Choroid plexus epithelial cell (primary cell): Measurements from ENCODE around the gene RNF130.

Source experiments
- DNase-seq: peaks from one replicate; pipeline ENCODE4 v3.0.0-alpha.2; 2010; ENCODE audit warnings: low read depth
- H3K4me3 ChIP-seq: 2 replicates; pipeline ENCODE4 v1.5.1; 2011; ENCODE audit warnings: low read depth, mild to moderate bottlenecking, control low read depth, low read length, moderate library complexity
- TF ChIP-seq, protein P1 (sequence below): conservative IDR thresholded peaks from 2 replicates; pipeline ENCODE4 v1.5.1; 2011; ENCODE audit warnings: low read depth, mild to moderate bottlenecking, control low read depth, inconsistent platforms, low read length, moderate library complexity

RNF130 gene

DNA sequence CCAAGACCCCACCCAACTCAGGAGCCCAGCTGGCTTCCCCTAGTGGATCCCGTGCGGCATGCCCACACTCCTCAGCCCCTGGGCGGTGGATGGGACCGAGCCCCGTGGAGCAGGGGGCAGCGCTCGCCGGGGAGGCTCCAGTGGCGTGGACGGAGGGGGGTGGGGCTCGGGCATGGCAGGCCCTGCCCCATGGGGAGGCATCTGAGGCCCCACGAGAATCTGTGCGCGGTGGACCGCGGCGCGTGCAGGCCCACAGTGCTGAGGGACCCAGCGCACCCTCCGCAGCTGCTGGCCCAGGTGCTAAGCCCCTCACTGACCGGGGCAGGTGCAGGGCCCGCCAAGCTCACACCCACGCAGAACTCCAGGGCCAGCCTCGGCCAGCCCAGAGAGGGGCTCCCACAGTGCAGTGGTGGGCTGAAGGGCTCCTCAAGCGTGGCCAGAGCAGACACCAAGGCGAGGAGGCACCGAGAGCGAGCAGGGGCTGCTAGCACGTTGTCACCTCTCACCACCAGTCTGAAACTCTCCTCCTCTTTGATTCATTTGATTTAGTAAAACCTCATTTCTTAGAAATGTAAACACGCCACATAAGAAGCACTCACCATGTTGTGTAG is 25.6 kb downstream of the RNF130 start:
- DNase-seq, result no peak
- H3K4me3 ChIP-seq, result no peak overlapping the region
- TF ChIP-seq, protein P1, sequence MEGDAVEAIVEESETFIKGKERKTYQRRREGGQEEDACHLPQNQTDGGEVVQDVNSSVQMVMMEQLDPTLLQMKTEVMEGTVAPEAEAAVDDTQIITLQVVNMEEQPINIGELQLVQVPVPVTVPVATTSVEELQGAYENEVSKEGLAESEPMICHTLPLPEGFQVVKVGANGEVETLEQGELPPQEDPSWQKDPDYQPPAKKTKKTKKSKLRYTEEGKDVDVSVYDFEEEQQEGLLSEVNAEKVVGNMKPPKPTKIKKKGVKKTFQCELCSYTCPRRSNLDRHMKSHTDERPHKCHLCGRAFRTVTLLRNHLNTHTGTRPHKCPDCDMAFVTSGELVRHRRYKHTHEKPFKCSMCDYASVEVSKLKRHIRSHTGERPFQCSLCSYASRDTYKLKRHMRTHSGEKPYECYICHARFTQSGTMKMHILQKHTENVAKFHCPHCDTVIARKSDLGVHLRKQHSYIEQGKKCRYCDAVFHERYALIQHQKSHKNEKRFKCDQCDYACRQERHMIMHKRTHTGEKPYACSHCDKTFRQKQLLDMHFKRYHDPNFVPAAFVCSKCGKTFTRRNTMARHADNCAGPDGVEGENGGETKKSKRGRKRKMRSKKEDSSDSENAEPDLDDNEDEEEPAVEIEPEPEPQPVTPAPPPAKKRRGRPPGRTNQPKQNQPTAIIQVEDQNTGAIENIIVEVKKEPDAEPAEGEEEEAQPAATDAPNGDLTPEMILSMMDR, result no peak

DNA sequence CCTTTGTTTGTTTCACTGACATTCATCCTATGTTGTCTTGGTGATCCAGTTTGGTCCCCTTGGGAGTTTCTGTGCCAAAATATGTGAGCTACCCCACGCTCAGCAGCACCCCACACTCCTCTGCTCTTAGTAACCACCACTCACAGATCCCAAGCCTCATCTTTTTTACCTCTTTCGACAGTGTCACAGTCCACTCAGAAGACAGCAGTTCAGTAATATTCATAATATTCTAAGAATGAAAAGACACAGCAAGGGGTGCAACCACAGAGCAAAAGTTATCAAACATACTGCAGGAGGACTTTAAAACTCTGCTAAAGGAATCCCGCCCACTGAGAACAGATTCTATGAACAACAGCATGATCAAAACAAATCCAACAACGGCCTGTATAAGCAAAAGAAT is 28.2 kb downstream of the RNF130 start:
- no peak overlapping the region for H3K4me3 ChIP-seq
- peak; percentile 93 for DNase-seq
- TF ChIP-seq, protein P1, result no peak

DNA sequence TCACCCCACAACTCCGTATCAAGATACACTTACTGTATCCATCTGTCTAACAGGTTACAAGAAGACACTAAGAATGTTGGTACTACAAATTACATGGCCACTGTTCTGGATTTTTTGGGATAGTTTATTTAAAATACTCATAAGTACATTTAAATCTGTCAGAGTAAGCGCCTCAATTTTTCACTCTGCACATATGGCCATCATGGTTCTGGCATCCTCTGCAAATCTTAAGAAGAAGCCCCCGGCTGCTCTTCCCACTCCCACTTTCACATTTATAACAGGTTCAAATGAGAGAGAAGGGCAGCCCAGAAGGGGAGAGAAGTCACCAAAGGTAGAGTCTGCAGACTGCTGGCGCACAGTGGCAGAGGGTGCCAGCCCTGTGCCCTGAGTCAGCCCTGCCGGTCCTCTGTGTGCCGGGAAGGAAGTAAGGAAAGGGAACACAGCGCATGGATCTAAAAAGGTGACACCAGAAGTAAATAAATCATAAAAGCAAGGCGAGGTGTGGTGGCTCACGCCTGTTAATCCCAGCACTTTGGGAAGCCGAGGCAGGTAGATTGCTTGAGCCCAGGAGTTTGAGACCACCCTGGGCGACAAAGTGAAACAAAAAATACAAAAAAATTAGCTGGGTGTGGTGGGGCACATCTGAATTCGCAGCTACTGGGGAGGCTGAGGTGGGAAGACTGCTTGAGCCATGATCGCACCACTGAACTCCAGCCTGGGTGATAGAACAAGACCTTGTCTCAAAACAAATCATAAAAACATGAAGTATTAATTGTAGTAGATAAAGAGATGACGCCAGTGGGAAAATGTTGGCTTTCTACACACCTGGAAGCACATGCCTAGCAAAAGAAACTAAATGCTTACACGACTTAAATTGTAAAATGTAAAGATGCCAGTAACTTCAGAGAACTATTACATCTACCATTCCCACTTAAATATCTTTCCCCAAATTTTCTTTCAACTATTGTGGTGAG is 30.0 kb downstream of the RNF130 start:
- DNase-seq, result no peak
- TF ChIP-seq, protein P1, result no peak
- no peak overlapping the region for H3K4me3 ChIP-seq

DNA sequence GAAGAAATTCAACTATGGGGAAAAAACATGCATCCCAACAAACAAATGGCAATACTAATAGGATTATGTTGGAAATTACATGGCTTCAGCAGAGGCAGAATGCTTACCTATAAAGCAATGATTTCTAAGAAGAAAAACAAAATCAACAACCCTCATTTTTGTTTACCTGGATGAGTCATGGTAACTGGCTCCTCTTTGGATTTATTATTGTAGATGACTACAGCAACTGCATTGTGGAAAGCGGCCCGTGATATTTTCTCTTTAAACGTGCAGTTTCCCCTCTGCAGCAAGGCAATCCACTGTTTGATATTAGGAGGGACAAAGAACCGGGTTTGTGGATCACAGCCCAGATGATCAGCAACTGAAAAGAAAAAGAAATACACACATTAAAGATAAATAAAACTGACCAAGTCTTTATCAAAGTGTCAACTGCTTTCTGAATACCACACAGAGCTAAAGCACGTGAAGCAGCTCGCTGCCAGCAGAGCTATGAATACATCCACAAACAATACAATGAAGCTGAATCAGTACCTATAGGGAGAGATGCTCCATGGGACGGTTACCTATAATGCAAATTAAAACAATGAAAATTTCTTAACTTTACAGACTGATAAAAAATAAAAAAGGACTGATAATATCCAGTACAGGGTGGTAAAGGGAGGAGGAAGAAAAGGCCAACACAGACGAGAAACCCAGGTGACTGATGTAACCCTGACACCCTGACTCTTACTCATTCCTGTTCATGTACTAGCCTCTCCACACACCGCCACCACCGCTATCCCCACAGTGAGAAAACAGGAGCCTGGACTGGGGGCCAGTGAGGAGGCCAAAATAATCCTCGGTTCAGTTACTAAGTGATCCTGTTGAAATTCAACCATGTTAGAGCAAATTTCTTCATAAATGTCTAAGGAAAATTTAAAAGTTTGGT is 31.0 kb downstream of the RNF130 start:
- no peak overlapping the region for H3K4me3 ChIP-seq
- DNase-seq, result peak; percentile 42
- TF ChIP-seq, protein P1, result no peak

DNA sequence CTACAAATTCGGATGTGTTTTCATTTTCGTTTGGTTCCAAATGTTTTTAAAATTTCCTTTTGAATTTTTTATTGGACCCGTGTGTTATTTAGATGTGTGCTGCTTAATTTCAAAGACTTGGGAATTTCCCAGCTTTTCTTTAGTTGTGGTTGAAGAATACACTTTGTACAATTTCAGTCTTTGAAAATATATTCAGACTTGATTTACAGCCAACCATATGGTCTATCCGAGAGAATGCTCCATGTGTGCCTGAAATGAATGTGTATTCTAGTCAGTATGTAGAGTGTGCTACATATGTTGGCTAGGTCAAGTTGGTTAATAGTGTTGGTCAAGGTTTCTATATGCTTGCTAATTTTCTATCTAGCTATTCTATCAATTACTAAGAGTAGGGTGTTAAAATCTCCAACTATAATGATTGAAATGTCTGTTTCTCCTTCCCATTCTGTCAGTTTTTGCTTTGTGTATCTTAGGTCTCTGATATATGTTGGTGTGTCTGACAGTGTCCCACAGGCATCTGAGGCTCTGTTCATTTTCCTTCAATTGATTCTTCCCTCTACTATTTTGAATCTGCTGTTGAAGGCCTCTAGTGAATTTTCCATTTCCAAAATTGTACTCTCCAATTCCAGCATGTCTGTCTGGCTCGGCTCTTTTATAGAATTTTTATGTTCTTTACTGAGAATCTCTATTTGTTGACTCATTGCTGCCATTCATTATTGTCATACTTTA is 36.2 kb downstream of the RNF130 start:
- no peak overlapping the region for H3K4me3 ChIP-seq
- TF ChIP-seq, protein P1, result no peak
- DNase-seq, result no peak

DNA sequence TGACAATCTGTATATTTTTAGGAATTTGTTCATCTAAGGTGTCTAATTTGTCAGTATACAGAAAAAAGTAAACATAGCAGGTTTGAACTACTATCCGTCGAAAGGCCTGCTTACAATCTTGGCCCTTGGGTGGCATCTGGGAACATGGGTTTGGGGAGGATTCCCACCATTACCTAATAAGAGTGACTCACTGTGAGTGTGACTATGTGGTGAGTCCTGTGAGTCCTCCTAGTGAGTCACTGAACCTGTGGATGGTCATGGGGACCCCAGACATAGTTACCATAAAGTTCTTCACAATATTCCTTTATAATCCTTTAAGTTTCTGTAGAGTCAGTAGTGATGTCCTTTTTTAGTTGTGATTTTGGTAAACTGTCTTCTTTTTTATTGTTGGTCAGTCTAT is 37.0 kb downstream of the RNF130 start:
- TF ChIP-seq, protein P1, result no peak
- peak; percentile 24 for DNase-seq
- no peak overlapping the region for H3K4me3 ChIP-seq
